ENCODE results near the gene JAM2. TPM values are rescaled to one million over a fixed set of nuclear protein-coding genes. Genes with fewer than 3 reads are reported as not detected.

JAM2 gene
- total RNA-seq, 1 experiment from 2014 or later: 2.6 TPM

GRCh38 chr21:25635310-25635709, 3.7 kb upstream of the JAM2 start:
- no peaks in the 10 kb centered on the region for H3K9me3 Mint-ChIP-seq
- Histone ChIP-seq H3K4ac (ENCODE audit: low read depth, low read length) (no peak overlapping the region), H3K27me3 (ENCODE audit: insufficient read depth, low read length) (no peaks in the 10 kb centered on the region; the same call in 1 of the 2 replicates), H3K4me1 (ENCODE audit: insufficient read depth, low read length) (no peaks in the 10 kb centered on the region), H3K9ac (ENCODE audit: extremely low read depth, insufficient read length, low read length) (no peak overlapping the region), H3T11ph (ENCODE audit: low read length) (no peak overlapping the region), H3K23ac (ENCODE audit: insufficient read length, low read depth, low read length) (no peak overlapping the region), H2BK120ac (ENCODE audit: low read depth, low read length, poor library complexity, severe bottlenecking) (no peak overlapping the region), H3K4me2 (ENCODE audit: insufficient read depth, insufficient read length, low read length) (no peak overlapping the region), H2BK5ac (ENCODE audit: insufficient read length, low read length) (no peak overlapping the region), H4K8ac (replicated peaks; ENCODE audit: insufficient read length, low read depth, low read length) (no peak overlapping the region), H3K27ac (ENCODE audit: insufficient read length, low read depth, low read length) (no peak overlapping the region), H3K14ac (ENCODE audit: insufficient read depth, low read length) (no peak overlapping the region), H2AFZ (ENCODE audit: low read length) (no peak overlapping the region), H3K9me3 (ENCODE audit: control insufficient read depth, low read depth, low read length) (no peaks in the 10 kb centered on the region), H3K79me2 (ENCODE audit: insufficient read depth, low read length) (no peaks in the 10 kb centered on the region), H4K91ac (ENCODE audit: insufficient read length, low read depth, low read length) (no peak overlapping the region), H2AK5ac (ENCODE audit: insufficient read length, low read length) (no peak overlapping the region), H2BK15ac (ENCODE audit: low read depth, low read length) (no peak overlapping the region), H3K18ac (ENCODE audit: insufficient read length, low read depth, low read length) (no peak overlapping the region), H3K79me1 (ENCODE audit: insufficient read depth, low read depth, low read length, poor library complexity, severe bottlenecking) (no peaks in the 10 kb centered on the region), H2BK20ac (ENCODE audit: low read depth, low read length, poor library complexity, severe bottlenecking) (no peak overlapping the region), H4K20me1 (ENCODE audit: control insufficient read depth, insufficient read depth, insufficient read length) (no peaks in the 10 kb centered on the region), H2BK12ac (ENCODE audit: insufficient read length, low read depth, low read length) (no peak overlapping the region), H3K23me2 (ENCODE audit: insufficient read length, low read depth, low read length, poor library complexity, severe bottlenecking) (peaks cover 11% of the 10 kb centered on the region), H3K56ac (ENCODE audit: insufficient read length, low read depth, low read length) (no peak overlapping the region), H4K5ac (ENCODE audit: insufficient read length, low read depth, low read length) (no peak overlapping the region)
- no peak overlapping the region; a peak in 1 of 7 replicates for H3K27ac Mint-ChIP-seq
- no CpG with 5 or more reads among the region's 8 CpGs for WGBS (ENCODE audit: extremely low coverage, insufficient read length, low lambda C conversion rate)
- H3K4me3 Mint-ChIP-seq: no peak overlapping the region
- no peaks in the 10 kb centered on the region for H3K36me3 Mint-ChIP-seq (ENCODE audit: insufficient read depth in 1 of 3, low read depth in 3 of 3)
- peaks cover 15 to 23% of the 10 kb centered on the region in 2 experiments for H3K4me1 Mint-ChIP-seq
- no peak for TF ChIP-seq CTCF (conservative IDR thresholded peaks at IDR 0.05)
- H3K27me3 Mint-ChIP-seq (ENCODE audit: low read depth): peaks cover 33% of the 10 kb centered on the region
- no peak for DNase-seq
